ENCODE measurements around the gene S100A1. TPM values are rescaled to one million over a fixed set of nuclear protein-coding genes. Genes with fewer than 3 reads are reported as not detected.
A peak's percentile ranks its signal among the peaks of the same experiment; 100 is the strongest.

Gene S100A1
- total and polyA plus RNA-seq, 2 of the 13 experiments (the other 11 are each of a cell fraction or from before 2014, with no cell fraction given): 120 to 251 TPM

GRCh38 chr1:153655333-153655732 lies 27.1 kb downstream of the S100A1 start (continued):
- TF ChIP-seq ELF3 (CRISPR knock-in tag; IDR thresholded peaks at IDR 0.05): no peak
- TF ChIP-seq ZNF569 (CRISPR knock-in tag; IDR thresholded peaks at IDR 0.05; ENCODE audit: borderline replicate concordance): no peak
- TF ChIP-seq FOXP4 (CRISPR knock-in tag; IDR thresholded peaks at IDR 0.05): 0 out of 2 replicates have a peak, but pooled peaks have one; percentile 12
- no peak for TF ChIP-seq ZFP36L1 (CRISPR knock-in tag; IDR thresholded peaks at IDR 0.05)
- TF ChIP-seq DRAP1 (CRISPR knock-in tag; IDR thresholded peaks at IDR 0.05): no peak
- TF ChIP-seq ZFP91 (CRISPR knock-in tag; IDR thresholded peaks at IDR 0.05; ENCODE audit: borderline replicate concordance): no peak
- TF ChIP-seq SOX13 (IDR thresholded peaks at IDR 0.05): no peak
- peak in 1 of 2 experiments; percentile 18; a peak in 1 of 4 replicates for TF ChIP-seq SOX13 (CRISPR knock-in tag; conservative IDR thresholded peaks at IDR 0.05 in 1 of 2, IDR thresholded peaks at IDR 0.05 in 1 of 2)
- no peak for TF ChIP-seq ZXDC (CRISPR knock-in tag; IDR thresholded peaks at IDR 0.05)
- TF ChIP-seq SIX1 (CRISPR knock-in tag; IDR thresholded peaks at IDR 0.05; ENCODE audit: borderline replicate concordance): no peak
- 0 out of 2 replicates have a peak, but pooled peaks have one; percentile 22 for TF ChIP-seq NR2F2 (IDR thresholded peaks at IDR 0.05; ENCODE audit: borderline replicate concordance, low read depth)
- no peak for TF ChIP-seq ZNF260 (CRISPR knock-in tag; IDR thresholded peaks at IDR 0.05; ENCODE audit: borderline replicate concordance, low read depth)
- TF ChIP-seq TRIM22 (IDR thresholded peaks at IDR 0.05): no peak
- 0 out of 2 replicates have a peak, but pooled peaks have one; percentile 33 for TF ChIP-seq ZNF609 (CRISPR knock-in tag; IDR thresholded peaks at IDR 0.05; ENCODE audit: borderline replicate concordance)
